HG02885 (cell line): ENCODE measurements around the gene WSCD2.
"Not testable (repeated sequence)": the region's sequence is repeated elsewhere in the genome, so short reads cannot be mapped to it uniquely, and the experiment has no call there.

Experiments
- ATAC-seq: cut with Tn5 transposase; IDR thresholded peaks from one replicate; pipeline ENCODE4 v1.9.1; 2021; ENCODE audit warnings: mild to moderate bottlenecking; ENCODE audit not compliant: unreplicated experiment, poor library complexity

The WSCD2 gene

DNA sequence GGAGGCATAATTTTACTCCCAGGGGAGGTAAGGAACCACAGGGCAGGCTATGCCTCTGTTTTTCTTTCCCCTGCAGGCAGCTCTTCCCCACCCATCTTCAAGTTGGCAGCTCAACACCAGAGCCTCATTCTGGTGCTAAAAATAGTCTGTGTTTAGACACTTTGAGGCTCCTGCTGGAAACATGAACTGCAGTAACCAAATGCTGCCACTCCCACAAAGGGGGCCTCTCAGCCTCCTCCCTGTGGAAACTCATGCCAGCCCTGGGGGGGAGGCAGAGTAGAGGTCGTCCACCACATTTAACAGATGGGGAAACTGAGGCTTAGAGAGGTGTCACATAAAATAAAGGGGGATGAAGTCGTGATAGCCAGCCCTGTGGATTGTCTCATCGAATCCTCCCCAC, 61.4 kb downstream of the WSCD2 start:
- no peak for ATAC-seq

DNA sequence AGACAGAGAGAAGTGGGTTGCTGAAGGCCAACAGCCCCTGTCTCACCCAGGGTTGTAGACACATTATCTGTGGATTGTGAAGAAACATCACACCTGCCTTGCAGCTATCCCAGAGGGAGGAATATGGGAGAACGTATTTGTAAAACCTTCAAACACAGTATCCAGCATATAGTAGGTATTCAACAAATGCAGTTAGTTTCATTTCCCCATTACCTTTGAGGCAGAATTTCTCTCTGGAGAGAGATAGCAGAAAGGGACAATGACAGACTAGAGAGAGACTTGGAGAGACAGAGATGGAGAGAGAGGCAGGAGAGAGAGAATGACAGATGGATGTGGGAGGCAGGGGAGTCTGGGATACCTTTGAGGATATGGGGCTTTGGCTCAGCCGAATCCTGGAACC, 62.0 kb downstream of the WSCD2 start:
- no peak for ATAC-seq

DNA sequence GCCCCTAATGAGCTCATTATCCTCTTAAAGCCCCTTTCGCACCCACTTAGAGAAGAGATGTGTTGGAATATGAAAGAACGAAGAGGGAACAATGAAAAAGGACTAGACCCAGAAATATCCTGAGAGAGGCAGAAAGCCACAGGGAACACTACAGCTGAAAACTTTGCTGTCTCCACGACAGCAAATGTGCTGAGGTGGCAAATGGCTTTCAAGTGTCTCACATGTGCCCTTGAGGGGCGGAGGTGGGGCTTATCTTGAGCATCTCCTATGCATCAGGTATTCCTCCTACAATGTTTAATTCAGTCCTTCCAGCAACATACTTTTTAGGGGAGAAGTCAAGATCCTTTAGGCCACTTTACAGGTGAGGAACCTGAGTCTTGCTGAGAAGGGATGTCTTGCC, 62.9 kb downstream of the WSCD2 start:
- ATAC-seq: no peak

DNA sequence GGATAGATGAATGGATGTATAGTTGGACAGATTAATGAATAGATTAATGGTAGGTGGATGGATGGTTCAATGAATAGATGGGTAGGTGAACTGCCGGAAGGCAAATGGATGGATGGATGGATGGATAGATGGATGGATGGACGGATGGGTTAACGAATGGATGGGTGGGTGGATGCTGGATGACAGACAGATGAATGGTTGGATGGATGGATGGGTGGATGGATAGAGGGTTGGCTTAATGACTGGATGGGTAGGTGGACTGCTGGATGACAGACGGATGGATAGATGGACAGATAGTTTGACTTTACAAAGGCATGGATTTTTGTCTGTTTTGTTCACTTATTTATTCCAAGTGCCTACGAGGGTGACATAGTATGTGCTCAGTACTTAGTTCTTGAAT, 64.4 kb downstream of the WSCD2 start:
- ATAC-seq: no peak

DNA sequence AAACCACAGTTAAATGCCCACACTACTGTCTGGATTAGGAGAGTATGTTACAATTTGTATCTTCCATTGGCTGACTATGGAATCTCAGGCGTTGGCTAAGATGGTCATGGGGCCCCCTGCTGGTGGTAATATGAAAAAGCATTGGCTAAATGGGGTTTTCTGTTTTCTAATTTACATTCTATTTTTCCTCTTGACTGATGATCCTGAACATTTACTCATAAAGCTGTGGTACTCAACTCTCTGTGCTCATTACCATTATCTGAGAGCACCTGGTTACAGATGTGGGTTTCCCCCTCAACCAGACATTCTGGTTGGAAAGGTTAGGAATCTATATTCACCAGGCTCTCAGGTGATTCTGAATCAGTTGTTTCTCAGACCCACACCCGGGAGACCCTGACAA, 64.8 kb downstream of the WSCD2 start:
- ATAC-seq: no peak

DNA sequence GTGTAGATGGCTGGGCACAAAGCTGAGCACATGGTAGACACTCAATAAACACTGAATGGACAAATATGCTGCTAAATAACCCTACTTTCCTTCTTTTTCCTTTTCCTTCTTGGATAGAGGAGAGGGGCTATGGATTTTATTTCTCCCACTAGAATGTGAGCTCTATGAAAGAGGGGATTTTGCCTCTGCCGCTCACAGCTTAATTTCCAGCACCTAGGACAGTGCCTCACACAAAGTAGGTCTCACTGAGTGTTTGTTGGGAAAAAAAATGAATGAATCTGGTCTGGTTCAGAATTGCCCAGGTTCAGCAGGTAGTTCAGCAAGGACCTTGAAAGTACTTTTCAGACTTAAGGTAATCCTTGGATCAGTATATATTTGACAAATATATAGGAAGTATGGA, 65.5 kb downstream of the WSCD2 start:
- no peak for ATAC-seq

DNA sequence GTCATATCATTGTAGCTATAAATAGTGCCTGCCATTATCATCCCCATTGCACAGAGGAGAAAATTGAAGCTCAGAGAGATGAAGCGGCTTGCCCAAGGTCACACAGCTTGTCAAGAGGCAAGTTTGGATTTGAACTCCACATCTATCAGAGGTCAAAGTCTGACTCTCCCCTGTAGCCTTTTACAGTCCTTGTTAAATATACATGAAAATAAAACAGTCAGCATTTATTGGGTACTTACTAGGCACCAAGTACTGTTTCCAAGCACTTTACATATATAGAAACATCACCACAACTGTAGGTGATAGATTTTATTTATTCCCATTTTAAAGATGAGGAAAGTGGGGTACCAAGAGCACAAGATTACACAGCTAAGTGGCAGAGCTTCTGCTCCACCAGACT, 67.2 kb downstream of the WSCD2 start:
- ATAC-seq: no peak

DNA sequence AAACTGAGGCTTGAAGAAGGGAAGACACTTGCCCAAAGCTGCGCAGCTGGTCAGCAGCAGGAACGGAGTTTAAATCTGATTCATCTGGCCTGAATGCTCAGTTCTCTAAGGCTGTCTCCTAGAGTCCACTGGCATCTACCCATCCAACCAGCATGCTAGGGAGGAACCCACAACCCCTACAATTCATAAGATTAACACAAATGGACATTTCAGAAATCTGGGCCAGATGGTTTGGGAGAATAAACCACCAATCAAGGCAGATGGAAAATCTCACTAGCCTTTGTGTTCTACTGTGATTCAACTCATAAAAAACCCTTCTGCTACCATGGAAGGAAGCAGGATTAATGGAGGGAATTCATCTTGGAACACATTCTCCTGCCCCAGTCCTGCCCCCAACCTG, 67.8 kb downstream of the WSCD2 start:
- no peak for ATAC-seq

DNA sequence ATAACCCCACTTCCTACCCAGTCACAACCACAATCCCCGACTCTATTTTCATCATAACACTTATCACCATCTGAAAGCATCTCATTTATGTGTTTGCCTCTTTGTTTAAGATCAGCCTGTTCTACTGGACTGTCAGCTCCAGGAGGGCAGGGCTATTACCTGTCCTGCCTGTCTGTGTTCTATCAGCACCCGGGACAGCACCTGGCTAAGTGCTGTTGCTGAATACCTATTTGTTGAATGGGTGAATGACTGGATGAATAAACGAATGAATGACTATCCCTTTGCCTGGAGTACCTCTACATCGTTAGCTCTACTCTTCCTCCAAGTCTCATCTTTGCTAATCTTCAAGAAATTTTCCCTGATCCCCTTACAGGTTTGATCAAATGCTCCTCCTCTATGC, 69.0 kb downstream of the WSCD2 start:
- ATAC-seq: no peak

DNA sequence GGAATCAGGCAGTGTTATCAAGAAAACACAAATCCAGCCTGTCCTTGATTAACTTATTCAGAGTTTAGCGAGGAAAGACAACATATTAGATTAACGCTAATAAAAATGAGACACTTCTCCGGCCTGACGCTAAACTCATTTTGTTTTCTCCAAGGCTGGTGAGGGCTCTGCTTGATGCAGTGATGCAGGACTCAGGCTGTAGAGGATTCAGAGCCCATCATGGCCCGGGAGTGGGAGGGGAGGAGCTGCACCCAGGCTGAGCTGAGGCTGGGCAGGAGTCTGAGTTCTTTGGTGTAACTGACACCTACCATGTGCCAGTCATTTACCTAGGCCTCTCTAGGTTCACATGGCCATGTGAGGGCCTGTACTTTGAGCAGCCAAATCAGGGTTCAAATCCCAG, 70.0 kb downstream of the WSCD2 start:
- no peak for ATAC-seq

DNA sequence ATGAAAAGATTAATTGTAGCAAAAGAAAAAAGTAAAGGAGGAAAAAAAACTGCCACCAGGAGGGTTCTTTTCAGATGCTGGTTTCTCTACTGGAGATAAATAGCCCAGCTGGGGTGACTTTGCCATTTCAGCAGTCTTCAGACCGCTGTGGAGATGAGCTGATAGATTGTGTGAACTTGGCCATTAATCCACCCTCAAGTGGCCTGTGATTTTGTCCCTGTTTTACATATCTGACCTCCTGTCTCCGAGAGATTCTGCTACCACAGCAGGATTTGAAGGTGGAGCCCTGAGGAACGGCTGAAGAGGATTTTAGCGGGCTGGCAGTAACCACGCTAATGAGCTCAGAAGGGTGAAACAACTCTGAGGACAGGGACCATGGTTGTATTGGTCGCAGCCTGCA, 72.7 kb downstream of the WSCD2 start:
- ATAC-seq: no peak

DNA sequence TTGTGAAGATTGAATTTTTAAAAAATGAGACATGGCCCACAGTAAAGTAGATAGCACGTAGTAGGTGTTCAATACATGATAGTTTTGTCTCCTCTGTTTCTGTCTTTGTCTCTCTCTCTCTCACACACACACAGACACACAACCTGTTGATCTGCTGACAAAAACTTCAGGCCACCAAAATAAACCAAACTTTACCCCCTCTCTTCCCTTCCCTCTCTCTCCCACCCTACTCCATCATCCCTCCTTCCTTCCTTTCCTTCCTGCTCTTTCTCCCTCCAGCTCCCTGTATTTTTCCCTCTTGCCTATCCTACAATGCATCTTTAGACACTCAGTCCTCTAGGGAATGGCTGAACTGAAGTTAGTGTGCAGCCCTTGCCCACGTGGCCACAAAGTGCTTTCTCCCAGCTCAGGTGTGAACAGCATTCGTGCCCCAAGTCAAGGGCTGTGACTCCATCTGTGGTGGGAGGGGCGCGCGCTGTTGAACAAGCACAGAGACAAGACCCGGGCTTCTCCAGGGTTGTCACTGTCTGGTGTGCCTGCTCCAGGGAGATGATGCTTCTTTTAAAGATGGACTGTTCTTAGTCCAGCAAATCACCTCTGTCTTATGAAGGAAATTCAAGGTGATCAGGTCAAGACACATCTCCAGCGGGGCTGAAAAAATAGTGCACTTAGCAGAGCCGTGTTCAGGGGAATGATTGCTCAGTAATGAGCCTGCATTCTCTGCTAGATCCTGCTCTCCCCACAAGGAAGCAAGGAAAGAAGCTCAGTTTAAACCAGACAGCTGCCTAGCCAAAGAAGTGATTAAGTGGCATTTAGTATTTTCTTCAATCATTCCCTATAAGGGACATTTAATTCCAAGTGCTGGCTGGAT, 75.3 kb downstream of the WSCD2 start:
- no peak for ATAC-seq

DNA sequence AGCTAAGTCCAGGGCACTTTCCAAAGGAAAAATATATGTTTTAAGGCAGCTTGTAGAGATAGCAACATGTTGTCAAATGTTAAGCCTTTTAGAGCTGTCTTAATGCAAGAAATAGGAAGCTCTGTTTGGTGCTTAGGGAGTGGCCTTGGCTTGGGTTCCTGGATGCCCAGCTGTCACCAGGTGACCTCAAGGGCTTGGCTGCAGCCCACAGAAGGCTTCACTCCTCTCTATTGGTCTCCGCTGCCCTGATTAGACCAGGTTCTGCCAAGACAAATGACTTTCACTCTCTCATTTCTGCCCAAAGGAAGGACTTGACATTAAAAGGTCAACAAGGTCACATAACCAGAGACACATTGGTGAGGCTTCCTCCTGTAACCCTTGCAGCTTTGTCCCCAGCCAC, 76.8 kb downstream of the WSCD2 start:
- no peak for ATAC-seq

DNA sequence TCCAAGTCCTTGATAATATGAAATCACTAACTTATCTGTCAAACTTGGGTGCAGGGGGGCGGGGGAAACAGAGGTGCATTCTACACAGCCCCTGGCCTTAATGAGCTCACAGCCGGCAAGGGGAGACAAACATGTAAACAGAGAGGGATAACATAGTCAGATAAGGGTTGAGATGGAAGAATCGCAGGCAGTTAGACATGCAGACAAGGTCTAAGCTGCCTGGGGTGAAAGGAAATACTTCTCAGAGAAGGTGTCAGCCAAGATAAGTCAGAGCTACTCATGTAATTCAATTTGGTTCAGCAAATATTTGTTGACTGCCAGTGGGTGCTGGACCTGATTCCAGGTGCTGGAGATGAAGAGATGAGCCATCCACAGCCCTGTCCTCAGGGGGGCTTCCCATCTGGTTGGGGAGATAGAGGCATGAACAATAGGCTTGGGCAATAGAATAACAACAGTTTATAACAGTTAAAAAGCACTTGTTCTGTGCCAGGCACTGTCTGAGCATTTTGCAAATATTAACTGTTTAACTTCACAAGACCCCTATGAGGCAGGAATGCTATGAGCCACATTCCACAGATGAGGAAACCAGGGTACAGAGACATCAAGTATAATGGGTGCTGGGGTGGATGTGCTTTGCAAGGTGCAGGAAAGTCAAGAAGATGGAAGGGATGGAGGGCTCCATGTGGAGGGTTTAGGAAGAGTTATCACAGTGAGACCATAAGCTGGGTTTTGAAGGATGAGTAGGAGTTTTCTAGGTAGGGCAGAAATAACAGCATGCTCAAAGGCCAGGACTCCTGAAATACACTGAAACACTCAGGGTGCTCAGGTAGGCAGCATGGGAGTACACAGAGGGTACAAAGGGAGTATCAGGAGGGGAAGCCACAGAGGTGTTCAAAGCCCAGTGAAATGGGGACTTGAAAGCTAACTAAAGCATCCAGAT, 79.0 kb downstream of the WSCD2 start:
- ATAC-seq: no peak

DNA sequence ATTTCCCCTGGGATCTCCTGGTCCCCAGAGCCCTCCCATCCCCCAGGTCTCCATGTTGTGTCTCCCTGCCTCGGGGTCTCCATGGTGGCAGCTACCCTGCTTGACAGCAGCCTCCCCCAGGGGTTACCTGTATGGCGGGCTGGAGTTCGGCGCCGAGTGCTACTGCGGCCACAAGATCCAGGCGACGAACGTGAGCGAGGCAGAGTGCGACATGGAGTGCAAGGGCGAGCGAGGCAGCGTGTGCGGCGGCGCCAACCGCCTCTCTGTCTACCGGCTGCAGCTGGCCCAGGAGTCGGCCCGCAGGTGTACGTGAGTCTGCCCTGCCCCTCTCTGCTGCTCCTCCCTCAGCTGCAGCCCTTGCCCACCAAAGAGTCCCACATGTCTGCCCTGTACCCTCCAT, 80.9 kb downstream of the WSCD2 start:
- ATAC-seq: no peak

DNA sequence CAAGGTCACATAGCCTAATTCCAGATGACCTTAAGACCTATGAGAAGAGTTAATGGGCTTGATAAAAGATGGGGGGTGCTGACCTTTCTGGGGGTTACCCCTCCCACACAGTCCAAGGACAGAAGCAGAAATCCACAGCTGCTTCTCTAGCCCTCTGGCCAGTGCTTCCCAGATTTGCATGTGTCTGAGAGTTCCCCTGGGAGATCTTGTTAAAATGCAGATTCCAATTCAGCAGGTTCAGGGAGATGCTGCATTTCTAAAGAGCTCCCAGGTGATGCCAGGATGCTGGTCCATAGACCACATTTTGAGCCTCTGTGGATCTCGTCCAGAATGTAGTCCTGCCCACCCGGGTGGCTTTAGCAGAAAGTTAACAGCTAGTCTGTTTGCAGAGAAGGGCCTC, 82.1 kb downstream of the WSCD2 start:
- ATAC-seq: no peak

DNA sequence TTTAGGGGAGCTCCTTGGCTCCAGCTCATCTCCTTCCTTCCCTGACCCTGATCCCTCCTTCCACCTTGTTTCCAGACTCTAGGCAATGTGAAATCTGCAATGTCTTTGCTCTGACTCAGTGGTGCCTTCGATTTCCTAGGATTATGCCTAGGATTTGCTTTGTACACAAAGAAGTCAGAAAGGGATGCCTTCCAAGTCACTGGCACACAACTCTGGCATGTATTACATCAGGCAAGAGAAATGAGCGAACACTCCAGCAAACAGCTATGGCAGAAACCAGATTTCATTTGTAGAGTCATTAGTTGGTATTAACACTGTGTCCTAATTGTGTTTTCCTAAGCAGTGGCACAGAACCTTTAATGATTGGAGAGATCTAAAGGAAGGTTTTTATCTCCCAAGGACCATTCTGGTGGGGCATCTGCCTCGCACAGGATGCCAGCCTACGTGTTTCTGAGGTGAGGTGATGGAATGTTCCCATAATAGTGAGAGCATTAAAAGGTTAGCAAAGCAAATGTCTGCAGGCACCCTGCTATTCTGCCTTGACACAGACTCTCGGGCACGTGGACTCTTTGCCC, 84.9 kb downstream of the WSCD2 start:
- ATAC-seq: no peak

DNA sequence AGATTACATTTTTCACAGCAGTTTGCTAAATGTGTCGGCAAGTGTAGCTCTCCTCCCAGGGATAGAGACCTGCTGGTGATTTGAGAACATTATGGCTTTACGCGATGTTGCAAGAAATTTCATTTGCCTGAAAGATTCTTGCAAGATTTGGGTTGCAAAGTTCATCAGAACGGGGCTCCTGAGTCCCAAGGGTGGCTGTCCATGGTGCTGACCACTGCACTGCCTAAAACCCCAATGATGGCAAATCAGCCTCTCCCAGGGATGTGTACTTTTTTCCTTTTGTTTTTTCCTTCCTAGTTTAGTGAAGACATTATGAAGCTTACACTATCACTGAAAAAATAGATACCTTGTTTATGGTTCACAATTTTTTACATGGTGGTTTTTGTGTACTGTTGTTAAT, 85.4 kb downstream of the WSCD2 start:
- no peak for ATAC-seq

DNA sequence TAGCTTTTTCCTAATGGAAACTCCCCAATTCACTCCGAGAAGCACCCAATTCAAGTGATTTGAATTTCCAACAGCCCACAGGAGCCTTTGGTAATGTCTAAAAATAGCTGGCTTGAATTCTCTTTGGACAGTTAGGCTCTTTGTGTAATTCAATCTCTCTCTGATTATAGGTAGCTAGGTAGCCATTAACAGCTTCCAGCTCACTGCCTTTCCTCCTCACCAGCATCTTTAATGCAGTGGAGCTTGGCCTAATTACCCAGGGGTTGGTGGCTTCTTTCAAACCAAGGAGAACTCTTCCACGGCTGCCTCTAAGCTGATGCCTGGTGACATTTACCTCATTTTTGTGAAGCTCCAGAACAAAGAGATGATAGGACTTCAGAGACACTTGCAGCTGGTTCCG, 86.4 kb downstream of the WSCD2 start:
- no peak for ATAC-seq

DNA sequence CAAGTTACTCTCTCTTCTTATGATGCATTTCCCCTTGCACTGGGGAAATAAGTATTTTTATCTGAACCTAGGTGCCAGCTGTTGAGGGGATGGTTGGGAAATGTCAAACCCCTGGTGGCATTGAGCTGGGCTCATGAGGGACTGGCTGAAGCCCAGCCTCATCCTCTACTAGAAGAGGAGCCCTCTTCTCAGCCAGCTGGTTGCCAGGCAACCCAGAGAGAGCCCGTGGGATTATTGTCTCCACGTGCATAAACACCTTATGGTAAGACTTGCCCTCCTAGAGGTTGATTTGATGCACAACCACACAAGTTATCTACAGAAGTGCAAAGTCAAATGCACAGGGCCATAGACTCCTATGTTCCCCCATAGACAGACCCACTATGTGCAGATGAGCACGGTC, 89.8 kb downstream of the WSCD2 start:
- no peak for ATAC-seq

DNA sequence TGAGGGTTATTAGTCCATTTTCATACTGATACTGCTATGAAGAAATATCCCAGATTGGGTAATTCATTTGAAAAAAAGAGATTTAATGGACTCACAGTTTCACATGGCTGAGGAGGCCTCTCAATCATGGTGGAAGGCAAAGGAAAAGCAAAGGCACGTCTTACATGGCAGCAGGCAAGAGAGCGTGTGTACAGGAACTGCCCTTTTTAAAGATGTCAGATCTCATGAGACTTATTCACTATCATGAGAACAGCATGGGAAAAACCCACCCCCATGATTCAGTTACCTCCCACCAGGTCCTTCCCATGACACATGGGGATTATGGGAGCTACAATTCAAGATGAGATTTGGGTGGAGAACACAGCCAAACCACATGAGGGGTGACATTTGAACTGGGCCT, 96.0 kb downstream of the WSCD2 start:
- not testable (repeated sequence) for ATAC-seq
